HepG2 (cell line): ENCODE data around the gene FAM53B. TPM values are rescaled to one million over a fixed set of nuclear protein-coding genes. Genes with fewer than 3 reads are reported as not detected.
A peak's percentile ranks its signal among the peaks of the same experiment; 100 is the strongest.

Experiments
- ATAC-seq: fragments of 200-7000 bp; cut with Tn5 transposase; 3 replicates; pipeline ENCODE4 v1.9.1; 2020; ENCODE audit warnings: mild to moderate bottlenecking, moderate library complexity
- BruUV-seq: library from RNA; stranded (reverse); fragments of 400-500 nt; replicated peaks from 2 replicates; lab custom pipeline; 2021; lab: Mats Ljungman, UMichigan
- CTCF ChIA-PET: fragments of 300-600 bp; formaldehyde crosslinking; extraction: SDS; loops from one replicate; lab custom pipeline; 2021; ENCODE audit warnings: low total read pairs, inconsistent platforms, low intra/inter-chr PET ratio; lab: Yijun Ruan, JAX
- POLR2A ChIA-PET: fragments of 350-600 bp; sonication (Branson Sonifier 250); formaldehyde crosslinking; loops from one replicate; lab custom pipeline; 2020; ENCODE audit warnings: antibody characterized with exemption, inconsistent platforms; lab: Yijun Ruan, JAX
- DNase-seq: peaks from one replicate; pipeline ENCODE4 v3.0.0-alpha.2; 2015; ENCODE audit warnings: low spot score
- FAIRE-seq: peaks from 3 replicates; lab custom pipeline; 2011; peaks lifted over from hg19 to GRCh38; lab: Jason Lieb, UNC
- H2AFZ ChIP-seq: one replicate; pipeline ENCODE4 v1.6.1; 2011; ENCODE audit warnings: low read length, inconsistent platforms
- H3K27ac ChIP-seq: fragments of 300-600 bp; 3 replicates; pipeline ENCODE4 v1.8.0; 2011; ENCODE audit warnings: mixed run types, mild to moderate bottlenecking, mixed read lengths, low read length, inconsistent platforms; ENCODE audit not compliant: insufficient read depth; ENCODE audit errors: extremely low read length
- H3K27me3 ChIP-seq, 2 experiments: fragments of 200-600 bp in 1 of 2; 2 replicates in 1 of 2; 3 replicates in 1 of 2; pipeline versions ENCODE4 v1.6.0 to v1.8.0; 2011; ENCODE audit warnings: low read length in 2 of 2, mild to moderate bottlenecking in 2 of 2, moderate library complexity in 2 of 2, inconsistent platforms in 1 of 2; ENCODE audit not compliant: insufficient read depth in 2 of 2, control insufficient read depth in 1 of 2
- H3K36me3 ChIP-seq, 2 experiments: fragments of 200-600 bp in 1 of 2; replicated peaks in 1 of 2; 2 replicates in 1 of 2; 3 replicates in 1 of 2; pipeline versions ENCODE4 v1.5.1 to v1.8.0; 2011; ENCODE audit warnings: low read length in 2 of 2, inconsistent platforms in 1 of 2; ENCODE audit not compliant: insufficient read depth in 2 of 2, control insufficient read depth in 1 of 2
- H3K4me1 ChIP-seq: 2 replicates; pipeline ENCODE4 v1.5.1; 2012; ENCODE audit warnings: low read length, inconsistent platforms; ENCODE audit not compliant: insufficient read depth
- H3K4me2 ChIP-seq: 2 replicates; pipeline ENCODE4 v1.6.0; 2011; ENCODE audit warnings: low read depth, low read length, inconsistent platforms
- H3K4me3 ChIP-seq, 3 experiments: fragments of 200-600 bp in 1 of 3; sonication (generic), shearing (Covaris generic) in 1 of 3; replicated peaks in 1 of 3; 2 replicates each; pipeline ENCODE4 v1.5.1; 2011 to 2016; ENCODE audit warnings: low read length in 3 of 3, inconsistent platforms in 2 of 3, low read depth in 2 of 3, mild to moderate bottlenecking in 2 of 3, control low read depth in 1 of 3, mixed read lengths in 1 of 3; ENCODE audit not compliant: insufficient read depth in 1 of 3
- H3K79me2 ChIP-seq: one replicate; pipeline ENCODE4 v1.6.1; 2011; ENCODE audit warnings: low read length, inconsistent platforms; ENCODE audit not compliant: insufficient read depth
- H3K9ac ChIP-seq: 2 replicates; pipeline ENCODE4 v1.6.0; 2011; ENCODE audit warnings: mild to moderate bottlenecking, low read depth, low read length, inconsistent platforms; ENCODE audit not compliant: insufficient read depth
- H3K9me3 ChIP-seq: 2 replicates; pipeline ENCODE4 v1.5.1; 2012; ENCODE audit warnings: mild to moderate bottlenecking, low read length
- H4K20me1 ChIP-seq: 2 replicates; pipeline ENCODE4 v1.6.0; 2011; ENCODE audit warnings: inconsistent platforms, mild to moderate bottlenecking, low read length, moderate library complexity; ENCODE audit not compliant: insufficient read depth
- AGO2 ChIP-seq: fragments of 200-400 bp; formaldehyde crosslinking; optimal IDR thresholded peaks from 2 replicates; pipeline ENCODE3; 2017; ENCODE audit warnings: mild to moderate bottlenecking, low read depth, low read length, moderate library complexity
- ARHGAP35 ChIP-seq: sonication (generic); formaldehyde crosslinking; IDR thresholded peaks from 2 replicates; pipeline ENCODE4 v1.9.0; 2022; ENCODE audit warnings: mild to moderate bottlenecking, inconsistent platforms, moderate library complexity, missing genetic modification reagents, borderline replicate concordance
- CBX5 ChIP-seq: sonication (generic); formaldehyde crosslinking; IDR thresholded peaks from 2 replicates; pipeline ENCODE4 v1.4.0; 2020; ENCODE audit warnings: missing genetic modification reagents, borderline replicate concordance
- CEBPG ChIP-seq: IDR thresholded peaks from 2 replicates; pipeline ENCODE4 v1.6.1; 2016
- CENPT ChIP-seq: sonication (generic); formaldehyde crosslinking; IDR thresholded peaks from 2 replicates; pipeline ENCODE4 v1.8.0; 2022; ENCODE audit warnings: low read depth, mild to moderate bottlenecking, moderate library complexity, missing genetic modification reagents
- EEA1 ChIP-seq: sonication (generic); formaldehyde crosslinking; IDR thresholded peaks from 2 replicates; pipeline ENCODE4 v1.5.1; 2020; ENCODE audit warnings: mild to moderate bottlenecking, missing genetic modification reagents, borderline replicate concordance
- HDAC1 ChIP-seq: sonication (generic); formaldehyde crosslinking; IDR thresholded peaks from 2 replicates; pipeline ENCODE4 v1.5.1; 2020; ENCODE audit warnings: mild to moderate bottlenecking, missing genetic modification reagents
- HNF4G ChIP-seq, 2 experiments: sonication (generic) in 1 of 2; formaldehyde crosslinking in 1 of 2; IDR thresholded peaks; 2 replicates each; pipeline versions ENCODE4 v1.4.0 to v1.6.1; 2011 to 2020; ENCODE audit warnings: borderline replicate concordance in 2 of 2, low read depth in 2 of 2, mild to moderate bottlenecking in 2 of 2, low read length in 1 of 2, missing genetic modification reagents in 1 of 2, moderate library complexity in 1 of 2
- KMT2A ChIP-seq: sonication (generic); formaldehyde crosslinking; IDR thresholded peaks from 2 replicates; pipeline ENCODE4 v1.4.0; 2020; ENCODE audit warnings: missing genetic modification reagents
- POLR2G ChIP-seq: fragments of 200-400 bp; formaldehyde crosslinking; IDR thresholded peaks from 2 replicates; pipeline ENCODE4 v1.6.1; 2018; ENCODE audit warnings: mild to moderate bottlenecking, low read depth, low read length, moderate library complexity
- SMAD9 ChIP-seq: sonication (generic); formaldehyde crosslinking; IDR thresholded peaks from 2 replicates; pipeline ENCODE4 v1.5.1; 2020; ENCODE audit warnings: mild to moderate bottlenecking, missing genetic modification reagents
- ZEB1 ChIP-seq: IDR thresholded peaks from 2 replicates; pipeline ENCODE4 v1.6.1; 2012; ENCODE audit warnings: mild to moderate bottlenecking, low read depth, inconsistent platforms; ENCODE audit not compliant: insufficient replicate concordance
- ZMYM3 ChIP-seq: sonication (generic); formaldehyde crosslinking; IDR thresholded peaks from 2 replicates; pipeline ENCODE4 v1.5.1; 2020; ENCODE audit warnings: mild to moderate bottlenecking, missing genetic modification reagents
- ZNF263 ChIP-seq: sonication (generic); formaldehyde crosslinking; IDR thresholded peaks from 2 replicates; pipeline ENCODE4 v1.4.0; 2020; ENCODE audit warnings: missing genetic modification reagents
- ZNF550 ChIP-seq: sonication (generic); formaldehyde crosslinking; IDR thresholded peaks from 2 replicates; pipeline ENCODE4 v1.4.0; 2020; ENCODE audit warnings: mild to moderate bottlenecking, missing genetic modification reagents, borderline replicate concordance
- ZNF569 ChIP-seq: sonication (generic); formaldehyde crosslinking; IDR thresholded peaks from 2 replicates; pipeline ENCODE4 v1.5.0; 2020; ENCODE audit warnings: mild to moderate bottlenecking, missing genetic modification reagents, moderate library complexity, borderline replicate concordance
- WGBS: methylation state at CpG from one replicate; pipeline ENCODE4 v1.1.6; 2017; ENCODE audit warnings: low lambda C conversion rate; 5-methylcytosine and 5-hydroxymethylcytosine counted together
- in situ Hi-C: cut with HindIII; loops from 2 replicates; pipeline ENCODE4 v1.10.0; 2017; ENCODE audit warnings: low pct_unique_long_range_greater_than_20kb; ENCODE audit not compliant: extremely low pct_ligation_motif_present
- intact Hi-C: fragments of 100-400 bp; cut with micrococcal nuclease; formaldehyde crosslinking; loops from one replicate; pipeline ENCODE4 v1.10.0; 2022; ENCODE audit not compliant: unreplicated experiment
- polyA plus RNA-seq, 8 experiments: library from polyadenylated mRNA; depleted of rRNA in 3 of 8; stranded (reverse) in 7 of 8; unstranded in 1 of 8; fragments of >200 nt; fragmentation: Illumina TruSeq in 4 of 8; extraction: Trizol in 4 of 8; gene quantifications; 2 replicates each; pipeline versions ENCODE4 v1.2.1 to v1.2.3, GENCODE V29; 2011 to 2016; ENCODE audit warnings: low read depth in 4 of 8, missing spikeins in 1 of 8, mixed read lengths in 1 of 8; ENCODE audit not compliant: insufficient read depth in 1 of 8
- total RNA-seq, 5 experiments: library from RNA; depleted of rRNA; stranded (reverse); fragments of >200 nt; fragmentation: Illumina TruSeq; extraction: Trizol; gene quantifications; 2 replicates each; pipeline ENCODE4 v1.2.3, GENCODE V29; 2016; ENCODE audit warnings: low read depth in 1 of 5
- TF ChIP-seq, protein P1 (sequence below): sonication (generic); formaldehyde crosslinking; IDR thresholded peaks from 2 replicates; pipeline ENCODE4 v1.4.0; 2020; ENCODE audit warnings: missing genetic modification reagents

Gene FAM53B
- total and polyA plus RNA-seq, 2 of the 13 experiments (the other 11 are each of a cell fraction or from before 2014, with no cell fraction given), result 6.4 to 19.3 TPM

DNA sequence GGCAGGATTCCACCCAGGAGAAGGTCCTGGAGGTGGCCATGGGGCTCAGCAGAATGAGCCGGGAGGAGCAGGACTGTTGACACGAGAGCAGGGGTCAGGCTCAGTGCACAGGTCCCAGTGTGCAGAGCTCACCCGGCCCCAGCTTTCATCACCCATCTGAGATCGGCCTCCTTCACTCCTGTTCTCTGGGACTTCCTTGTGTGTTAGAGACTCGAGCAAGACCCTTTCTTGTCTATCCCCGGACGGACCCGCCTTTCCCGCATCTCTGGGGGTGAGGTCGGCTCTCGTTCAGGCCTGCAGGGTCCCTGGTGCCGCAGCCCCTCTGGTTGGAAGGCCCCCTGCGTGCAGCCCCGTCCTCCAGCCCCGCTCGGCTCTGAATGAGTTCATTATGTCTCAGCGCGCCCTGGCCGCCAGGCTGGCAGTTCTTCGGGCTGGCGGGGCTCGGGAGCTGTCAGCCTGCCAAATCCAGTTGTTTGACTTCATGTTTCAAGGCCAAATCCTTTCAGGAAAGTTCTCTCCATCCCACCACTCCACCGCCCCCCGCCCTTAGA is 154.6 kb downstream of the FAM53B start (continued):
- TF ChIP-seq, protein P1, sequence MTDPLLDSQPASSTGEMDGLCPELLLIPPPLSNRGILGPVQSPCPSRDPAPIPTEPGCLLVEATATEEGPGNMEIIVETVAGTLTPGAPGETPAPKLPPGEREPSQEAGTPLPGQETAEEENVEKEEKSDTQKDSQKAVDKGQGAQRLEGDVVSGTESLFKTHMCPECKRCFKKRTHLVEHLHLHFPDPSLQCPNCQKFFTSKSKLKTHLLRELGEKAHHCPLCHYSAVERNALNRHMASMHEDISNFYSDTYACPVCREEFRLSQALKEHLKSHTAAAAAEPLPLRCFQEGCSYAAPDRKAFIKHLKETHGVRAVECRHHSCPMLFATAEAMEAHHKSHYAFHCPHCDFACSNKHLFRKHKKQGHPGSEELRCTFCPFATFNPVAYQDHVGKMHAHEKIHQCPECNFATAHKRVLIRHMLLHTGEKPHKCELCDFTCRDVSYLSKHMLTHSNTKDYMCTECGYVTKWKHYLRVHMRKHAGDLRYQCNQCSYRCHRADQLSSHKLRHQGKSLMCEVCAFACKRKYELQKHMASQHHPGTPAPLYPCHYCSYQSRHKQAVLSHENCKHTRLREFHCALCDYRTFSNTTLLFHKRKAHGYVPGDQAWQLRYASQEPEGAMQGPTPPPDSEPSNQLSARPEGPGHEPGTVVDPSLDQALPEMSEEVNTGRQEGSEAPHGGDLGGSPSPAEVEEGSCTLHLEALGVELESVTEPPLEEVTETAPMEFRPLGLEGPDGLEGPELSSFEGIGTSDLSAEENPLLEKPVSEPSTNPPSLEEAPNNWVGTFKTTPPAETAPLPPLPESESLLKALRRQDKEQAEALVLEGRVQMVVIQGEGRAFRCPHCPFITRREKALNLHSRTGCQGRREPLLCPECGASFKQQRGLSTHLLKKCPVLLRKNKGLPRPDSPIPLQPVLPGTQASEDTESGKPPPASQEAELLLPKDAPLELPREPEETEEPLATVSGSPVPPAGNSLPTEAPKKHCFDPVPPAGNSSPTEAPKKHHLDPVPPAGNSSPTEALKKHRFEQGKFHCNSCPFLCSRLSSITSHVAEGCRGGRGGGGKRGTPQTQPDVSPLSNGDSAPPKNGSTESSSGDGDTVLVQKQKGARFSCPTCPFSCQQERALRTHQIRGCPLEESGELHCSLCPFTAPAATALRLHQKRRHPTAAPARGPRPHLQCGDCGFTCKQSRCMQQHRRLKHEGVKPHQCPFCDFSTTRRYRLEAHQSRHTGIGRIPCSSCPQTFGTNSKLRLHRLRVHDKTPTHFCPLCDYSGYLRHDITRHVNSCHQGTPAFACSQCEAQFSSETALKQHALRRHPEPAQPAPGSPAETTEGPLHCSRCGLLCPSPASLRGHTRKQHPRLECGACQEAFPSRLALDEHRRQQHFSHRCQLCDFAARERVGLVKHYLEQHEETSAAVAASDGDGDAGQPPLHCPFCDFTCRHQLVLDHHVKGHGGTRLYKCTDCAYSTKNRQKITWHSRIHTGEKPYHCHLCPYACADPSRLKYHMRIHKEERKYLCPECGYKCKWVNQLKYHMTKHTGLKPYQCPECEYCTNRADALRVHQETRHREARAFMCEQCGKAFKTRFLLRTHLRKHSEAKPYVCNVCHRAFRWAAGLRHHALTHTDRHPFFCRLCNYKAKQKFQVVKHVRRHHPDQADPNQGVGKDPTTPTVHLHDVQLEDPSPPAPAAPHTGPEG, result peak; percentile 75; the same call in 1 of the 2 replicates
- TF ChIP-seq ZMYM3 (CRISPR knock-in tag) (no peak), ZNF263 (peak; percentile 71)

DNA sequence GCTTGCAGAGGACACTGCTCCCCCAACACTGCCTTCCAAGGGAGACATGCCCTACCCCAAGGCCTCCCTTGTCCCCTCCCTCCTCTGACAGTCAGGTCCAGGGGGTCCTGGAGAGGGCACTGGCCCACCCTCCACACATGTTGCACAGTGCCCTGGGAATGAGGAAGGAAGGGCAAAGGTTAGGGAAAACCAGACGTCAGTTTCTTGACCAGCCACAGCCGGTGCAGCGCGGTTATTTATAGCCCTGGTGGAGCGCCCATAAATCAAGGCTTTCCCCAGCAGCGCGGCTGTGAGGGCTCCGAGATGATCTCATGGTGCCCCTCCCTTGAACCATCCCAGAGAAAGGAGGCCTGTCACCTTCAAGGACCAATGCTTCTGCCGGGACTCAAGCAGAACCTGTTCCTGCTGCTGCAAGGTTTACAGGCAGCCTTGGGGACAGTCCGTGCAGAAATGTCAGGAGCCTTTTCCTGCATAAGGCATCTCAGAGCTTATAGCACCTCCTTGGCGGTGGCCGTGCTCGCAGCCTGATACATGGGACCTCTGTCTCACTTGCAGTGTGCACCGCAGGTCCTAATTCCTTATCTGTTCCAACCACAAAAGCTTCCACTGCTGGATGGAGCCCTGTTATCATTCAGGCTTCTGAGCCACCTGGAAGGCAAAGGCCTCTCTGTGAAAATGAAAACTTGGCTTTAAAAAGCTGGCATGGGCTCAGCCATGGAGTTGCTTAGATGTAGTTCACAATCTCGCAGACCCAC is 155.3 kb downstream of the FAM53B start:
- no peak for FAIRE-seq
- no TSS peak for BruUV-seq
- intact Hi-C loops (loop anchor here (2.0 kb wide), 1 partner anchor 20 kb away; no protein-coding TSS in a partner anchor), in situ Hi-C loops (no loop called here)
- ChIA-PET CTCF (no interaction called here), POLR2A (interaction anchor here (1.2 to 2.8 kb wide), 6 partner anchors 14 to 170 kb away, joined by 4 to 12 read pairs (median 6); partner anchors contain the start of gene OAT)
- no peaks in the 10 kb centered on the region for H3K9me3 ChIP-seq
- H4K20me1 ChIP-seq, result no peaks in the 10 kb centered on the region
- peak overlapping the region; percentile 33; the same call in 1 of the 2 replicates for H3K9ac ChIP-seq
- H3K79me2 ChIP-seq, result no peaks in the 10 kb centered on the region
- H3K4me2 ChIP-seq, result peak overlapping the region; percentile 88
- no peaks in the 10 kb centered on the region for H3K36me3 ChIP-seq
- WGBS, result 2% methylated on average over 9 of the region's 15 CpGs
- peak overlapping the region; percentile 52 for H3K27ac ChIP-seq
- no peaks in the 10 kb centered on the region for H3K27me3 ChIP-seq
- peaks cover 53% of the 10 kb centered on the region for H3K4me1 ChIP-seq
- H3K4me3 ChIP-seq, result peak overlapping the region; percentile 51 to 68 (median 53)
- peak; percentile 15 for DNase-seq
- ATAC-seq, result peak; percentile 37
- no peak overlapping the region for H2AFZ ChIP-seq
- no peak for TF ChIP-seq ZEB1
- no peak for TF ChIP-seq EEA1
- TF ChIP-seq ARHGAP35 (CRISPR knock-in tag), result no peak
- TF ChIP-seq SMAD9 (CRISPR knock-in tag), result no peak
- TF ChIP-seq ZNF550 (CRISPR knock-in tag), result no peak
- TF ChIP-seq HNF4G (IDR thresholded peaks at IDR 0.05; ENCODE audit: borderline replicate concordance, low read depth, low read length), result no peak
- no peak for TF ChIP-seq HNF4G (CRISPR knock-in tag; IDR thresholded peaks at IDR 0.05; ENCODE audit: borderline replicate concordance, low read depth)
- no peak for TF ChIP-seq HDAC1 (CRISPR knock-in tag)
- no peak for TF ChIP-seq POLR2G
- TF ChIP-seq CBX5 (CRISPR knock-in tag), result 0 out of 2 replicates have a peak, but pooled peaks have one; percentile 33
- no peak for TF ChIP-seq CENPT
- TF ChIP-seq CEBPG (CRISPR knock-in tag), result no peak
- TF ChIP-seq AGO2, result no peak
- no peak for TF ChIP-seq ZNF569 (CRISPR knock-in tag)
- no peak for TF ChIP-seq KMT2A (CRISPR knock-in tag)
